Measurements from ENCODE around the gene PLA2G2E. TPM values are rescaled to one million over a fixed set of nuclear protein-coding genes. Genes with fewer than 3 reads are reported as not detected.

Gene PLA2G2E
- total and polyA plus RNA-seq, 8 donors: not detected

DNA sequence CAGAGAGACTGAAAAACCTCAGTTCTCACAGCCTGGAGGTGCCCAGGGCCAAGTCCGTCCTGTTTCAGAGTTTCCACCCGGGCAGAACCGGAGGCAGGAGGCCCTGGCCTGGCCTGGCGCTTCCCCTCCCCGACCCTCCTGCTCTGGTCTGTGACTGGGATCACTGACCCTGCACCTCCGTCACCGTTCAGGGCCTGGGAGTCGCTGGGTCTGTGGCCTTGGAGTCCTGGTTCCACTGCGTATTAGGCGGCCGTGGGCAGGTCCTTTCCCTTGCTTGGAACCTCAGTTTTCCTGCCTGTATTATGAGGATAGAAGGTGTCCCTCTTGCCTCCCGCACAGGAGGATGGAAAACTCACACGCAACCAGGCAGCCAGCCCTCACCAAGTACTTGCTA is 533 bp upstream of the PLA2G2E start:
- intact Hi-C loops (cut with DNase I; ENCODE audit: low total_unique reads): no loop called here
- H3K4me3 ChIP-seq: no peak overlapping the region
- WGBS, 5 donors: 74 to 84% (median 80%) methylated on average over 13 of the region's 13 CpGs

DNA sequence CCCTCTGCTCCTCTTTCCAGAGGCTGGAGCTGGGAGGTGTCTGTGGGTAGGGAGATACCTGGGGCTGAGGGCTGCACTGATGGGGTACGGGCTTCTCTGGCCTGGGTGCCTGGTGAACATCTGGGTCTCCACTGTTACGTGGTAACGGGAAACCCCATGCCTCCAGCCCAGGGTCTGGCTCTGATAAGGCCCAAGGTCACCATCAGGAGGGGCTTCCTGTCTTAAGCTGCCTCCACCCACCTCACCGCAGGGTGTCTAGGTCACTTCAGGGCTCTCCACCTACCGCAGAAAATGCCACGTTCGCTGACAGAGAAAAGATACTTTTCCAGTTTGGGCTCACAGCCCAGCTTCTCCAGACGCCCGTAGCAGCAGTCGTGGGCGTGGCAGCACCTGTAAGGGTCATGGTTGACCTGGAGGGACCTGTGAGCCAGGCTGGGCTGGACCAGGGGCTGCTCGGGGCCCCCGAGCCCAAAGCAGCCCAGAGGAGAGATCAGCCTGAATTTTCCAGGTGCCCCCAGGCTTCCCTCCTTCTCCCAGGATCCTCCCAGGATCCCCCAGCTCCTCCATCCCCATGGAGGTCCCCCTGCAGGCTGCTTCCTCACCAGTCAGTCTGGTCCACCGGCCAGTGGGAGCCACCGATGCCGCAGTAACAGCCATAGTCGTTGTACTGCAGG is 1.3 kb downstream of the PLA2G2E start:
- Histone ChIP-seq H3K4me1 (peaks cover 0 to 5% (median 2%) of the 10 kb centered on the region in 4 donors), H3K27me3 (peaks cover 0 to 17% (median 0%) of the 10 kb centered on the region in 3 donors), H3K36me3 (no peaks in the 10 kb centered on the region), H3K27ac (no peak overlapping the region), H3K4me3 (no peak overlapping the region), H3K9me3 (no peaks in the 10 kb centered on the region)
- TF ChIP-seq POLR2A (IDR thresholded peaks at IDR 0.05): no peak
- TF ChIP-seq, protein P1, sequence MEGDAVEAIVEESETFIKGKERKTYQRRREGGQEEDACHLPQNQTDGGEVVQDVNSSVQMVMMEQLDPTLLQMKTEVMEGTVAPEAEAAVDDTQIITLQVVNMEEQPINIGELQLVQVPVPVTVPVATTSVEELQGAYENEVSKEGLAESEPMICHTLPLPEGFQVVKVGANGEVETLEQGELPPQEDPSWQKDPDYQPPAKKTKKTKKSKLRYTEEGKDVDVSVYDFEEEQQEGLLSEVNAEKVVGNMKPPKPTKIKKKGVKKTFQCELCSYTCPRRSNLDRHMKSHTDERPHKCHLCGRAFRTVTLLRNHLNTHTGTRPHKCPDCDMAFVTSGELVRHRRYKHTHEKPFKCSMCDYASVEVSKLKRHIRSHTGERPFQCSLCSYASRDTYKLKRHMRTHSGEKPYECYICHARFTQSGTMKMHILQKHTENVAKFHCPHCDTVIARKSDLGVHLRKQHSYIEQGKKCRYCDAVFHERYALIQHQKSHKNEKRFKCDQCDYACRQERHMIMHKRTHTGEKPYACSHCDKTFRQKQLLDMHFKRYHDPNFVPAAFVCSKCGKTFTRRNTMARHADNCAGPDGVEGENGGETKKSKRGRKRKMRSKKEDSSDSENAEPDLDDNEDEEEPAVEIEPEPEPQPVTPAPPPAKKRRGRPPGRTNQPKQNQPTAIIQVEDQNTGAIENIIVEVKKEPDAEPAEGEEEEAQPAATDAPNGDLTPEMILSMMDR (IDR thresholded peaks at IDR 0.05): no peak
- TF ChIP-seq EP300 (IDR thresholded peaks at IDR 0.05): no peak
- TF ChIP-seq POLR2AphosphoS5 (IDR thresholded peaks at IDR 0.05): no peak
- intact Hi-C loops (cut with DNase I; ENCODE audit: low total_unique reads): no loop called here
- WGBS, 5 donors: 43 to 72% (median 49%) methylated on average over 5 to 17 of the region's 17 CpGs
- no peak for DNase-seq

More for the DNA sequence above, 533 bp upstream of the PLA2G2E start:
- peaks cover 0 to 17% (median 0%) of the 10 kb centered on the region in 3 donors for H3K27me3 ChIP-seq
- H3K36me3 ChIP-seq: no peaks in the 10 kb centered on the region
- H3K9me3 ChIP-seq: no peaks in the 10 kb centered on the region
- no peaks in the 10 kb centered on the region for H3K4me1 ChIP-seq
- H3K27ac ChIP-seq: no peak overlapping the region
- TF ChIP-seq, protein P1 (IDR thresholded peaks at IDR 0.05): no peak
- TF ChIP-seq EP300 (IDR thresholded peaks at IDR 0.05): no peak
- no peak for TF ChIP-seq POLR2AphosphoS5 (IDR thresholded peaks at IDR 0.05)
- TF ChIP-seq POLR2A (IDR thresholded peaks at IDR 0.05): no peak
- DNase-seq: no peak

DNA sequence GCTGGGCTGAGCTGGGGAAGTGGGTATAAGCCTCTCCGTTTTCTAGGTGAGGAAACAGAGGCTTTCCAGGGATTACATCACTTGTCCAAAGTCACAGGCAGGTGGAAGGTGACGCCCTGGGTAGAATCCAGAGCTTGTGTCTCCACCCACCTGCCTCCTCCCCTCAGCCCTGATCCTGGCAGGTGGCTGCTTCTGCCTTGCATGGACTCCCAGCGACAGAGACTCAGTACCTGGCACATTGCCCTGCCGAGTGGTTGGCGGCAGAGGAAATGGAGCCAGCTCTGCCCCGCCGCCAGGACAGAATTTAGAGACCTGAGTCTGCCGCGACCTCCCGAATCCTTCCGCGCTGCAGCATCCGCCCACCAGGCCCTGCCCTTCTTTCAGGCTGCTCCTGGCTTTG is 2.1 kb downstream of the PLA2G2E start:
- 59 to 84% (median 70%) methylated on average over 11 to 13 of the region's 13 CpGs for WGBS, 5 donors
- TF ChIP-seq, protein P1 (IDR thresholded peaks at IDR 0.05): no peak
- no peak for TF ChIP-seq POLR2AphosphoS5 (IDR thresholded peaks at IDR 0.05)
- TF ChIP-seq EP300 (IDR thresholded peaks at IDR 0.05): no peak
- TF ChIP-seq POLR2A (IDR thresholded peaks at IDR 0.05): no peak
- intact Hi-C loops (cut with DNase I; ENCODE audit: low total_unique reads): no loop called here
- Histone ChIP-seq H3K27me3 (peaks cover 0 to 17% (median 0%) of the 10 kb centered on the region in 3 donors), H3K9me3 (no peaks in the 10 kb centered on the region), H3K27ac (no peak overlapping the region), H3K4me1 (peaks cover 0 to 5% (median 2%) of the 10 kb centered on the region in 4 donors), H3K4me3 (no peak overlapping the region), H3K36me3 (no peaks in the 10 kb centered on the region)
- DNase-seq: no peak

DNA sequence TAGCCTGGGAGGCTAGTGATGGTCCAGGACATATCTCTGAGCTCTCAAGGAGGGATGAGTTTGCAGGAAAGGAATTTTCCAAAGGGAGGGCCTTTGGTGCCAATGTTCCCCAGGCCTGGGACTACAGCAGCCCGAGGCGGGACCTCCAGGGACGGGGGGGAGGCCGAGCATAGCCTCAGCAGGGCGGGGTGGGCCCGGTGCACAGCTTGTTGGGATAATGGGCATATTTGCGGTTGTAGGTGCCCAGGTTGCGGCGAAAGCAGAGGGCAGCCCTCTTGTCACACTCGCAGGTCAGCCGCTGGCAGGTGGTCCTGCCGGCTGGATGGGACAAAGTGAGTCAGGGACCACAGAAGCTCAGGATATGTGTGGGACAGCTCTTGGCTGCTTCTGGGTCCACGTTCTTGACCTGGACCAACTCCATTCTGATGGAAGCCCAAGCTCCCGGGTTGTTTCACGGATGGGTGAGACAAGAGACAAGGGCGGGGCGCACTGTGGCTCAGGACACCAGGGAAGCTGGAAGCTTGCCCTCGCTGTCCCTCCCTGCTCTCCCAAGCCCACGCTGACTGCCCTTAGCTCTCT is 3.2 kb downstream of the PLA2G2E start:
- TF ChIP-seq, protein P1 (IDR thresholded peaks at IDR 0.05): no peak
- no peak for TF ChIP-seq EP300 (IDR thresholded peaks at IDR 0.05)
- TF ChIP-seq POLR2AphosphoS5 (IDR thresholded peaks at IDR 0.05): no peak
- TF ChIP-seq POLR2A (IDR thresholded peaks at IDR 0.05): no peak

More for the DNA sequence above, 3.2 kb downstream of the PLA2G2E start:
- no peaks in the 10 kb centered on the region for H3K9me3 ChIP-seq
- H3K36me3 ChIP-seq: peaks cover 0 to 6% (median 1%) of the 10 kb centered on the region in 4 donors
- no peak overlapping the region for H3K27ac ChIP-seq
- DNase-seq: no peak
- intact Hi-C loops (cut with DNase I; ENCODE audit: low total_unique reads): no loop called here
- 88 to 93% (median 90%) methylated on average over 15 to 19 of the region's 19 CpGs for WGBS, 5 donors
- H3K4me1 ChIP-seq: peaks cover 0 to 5% (median 2%) of the 10 kb centered on the region in 4 donors
- H3K27me3 ChIP-seq: peaks cover 0 to 17% (median 0%) of the 10 kb centered on the region in 3 donors
- H3K4me3 ChIP-seq: no peak overlapping the region

All from stomach (tissue), 9 donors.